HepG2 (cell line): ENCODE results near the gene COASY. TPM values are rescaled to one million over a fixed set of nuclear protein-coding genes. Genes with fewer than 3 reads are reported as not detected.
A peak's percentile ranks its signal among the peaks of the same experiment; 100 is the strongest.

Experiments used
- AGO2 ChIP-seq: fragments of 200-400 bp; formaldehyde crosslinking; optimal IDR thresholded peaks from 2 replicates; pipeline ENCODE3; 2017; ENCODE audit warnings: mild to moderate bottlenecking, low read depth, low read length, moderate library complexity
- CREM ChIP-seq, 2 experiments: sonication (generic) in 1 of 2; formaldehyde crosslinking in 1 of 2; IDR thresholded peaks; 2 replicates each; pipeline versions ENCODE4 v1.4.0 to v1.6.1; 2016 to 2020; ENCODE audit warnings: antibody characterized with exemption in 1 of 2, mild to moderate bottlenecking in 1 of 2, missing genetic modification reagents in 1 of 2
- PRPF4 ChIP-seq: fragments of 200-400 bp; formaldehyde crosslinking; IDR thresholded peaks from 2 replicates; pipeline ENCODE4 v1.6.1; 2016; ENCODE audit warnings: low read length, low read depth; ENCODE audit not compliant: poor library complexity, severe bottlenecking
- ZNF605 ChIP-seq: sonication (generic); formaldehyde crosslinking; IDR thresholded peaks from 2 replicates; pipeline ENCODE4 v1.8.0; 2022; ENCODE audit warnings: mild to moderate bottlenecking, missing genetic modification reagents
- ZNF883 ChIP-seq: sonication (generic); formaldehyde crosslinking; IDR thresholded peaks from 2 replicates; pipeline ENCODE4 v1.5.1; 2020; ENCODE audit warnings: mild to moderate bottlenecking, missing genetic modification reagents; ENCODE audit errors: not compliant biosample characterization
- polyA plus RNA-seq, 8 experiments: library from polyadenylated mRNA; depleted of rRNA in 3 of 8; stranded (reverse) in 7 of 8; unstranded in 1 of 8; fragments of >200 nt; fragmentation: Illumina TruSeq in 4 of 8; extraction: Trizol in 4 of 8; gene quantifications; 2 replicates each; pipeline versions ENCODE4 v1.2.1 to v1.2.3, GENCODE V29; 2011 to 2016; ENCODE audit warnings: low read depth in 4 of 8, missing spikeins in 1 of 8, mixed read lengths in 1 of 8; ENCODE audit not compliant: insufficient read depth in 1 of 8
- total RNA-seq, 5 experiments: library from RNA; depleted of rRNA; stranded (reverse); fragments of >200 nt; fragmentation: Illumina TruSeq; extraction: Trizol; gene quantifications; 2 replicates each; pipeline ENCODE4 v1.2.3, GENCODE V29; 2016; ENCODE audit warnings: low read depth in 1 of 5
- TF ChIP-seq, protein P1 (sequence below): sonication (generic); formaldehyde crosslinking; IDR thresholded peaks from 2 replicates; pipeline ENCODE4 v1.4.0; 2020; ENCODE audit warnings: mild to moderate bottlenecking, missing genetic modification reagents
- TF ChIP-seq, protein P2 (sequence below): sonication (generic); formaldehyde crosslinking; IDR thresholded peaks from 2 replicates; pipeline ENCODE4 v1.5.0; 2020; ENCODE audit warnings: missing genetic modification reagents, mild to moderate bottlenecking, borderline replicate concordance
- TF ChIP-seq, protein P3 (sequence below): sonication (generic); formaldehyde crosslinking; IDR thresholded peaks from 2 replicates; pipeline ENCODE4 v1.5.0; 2020; ENCODE audit warnings: missing genetic modification reagents
- TF ChIP-seq, protein P4 (sequence below): sonication (generic); formaldehyde crosslinking; IDR thresholded peaks from 2 replicates; pipeline ENCODE4 v1.4.0; 2020; ENCODE audit warnings: missing genetic modification reagents

Gene COASY
- total and polyA plus RNA-seq, 2 of the 13 experiments (the other 11 are each of a cell fraction or from before 2014, with no cell fraction given): 90.7 to 125 TPM

DNA sequence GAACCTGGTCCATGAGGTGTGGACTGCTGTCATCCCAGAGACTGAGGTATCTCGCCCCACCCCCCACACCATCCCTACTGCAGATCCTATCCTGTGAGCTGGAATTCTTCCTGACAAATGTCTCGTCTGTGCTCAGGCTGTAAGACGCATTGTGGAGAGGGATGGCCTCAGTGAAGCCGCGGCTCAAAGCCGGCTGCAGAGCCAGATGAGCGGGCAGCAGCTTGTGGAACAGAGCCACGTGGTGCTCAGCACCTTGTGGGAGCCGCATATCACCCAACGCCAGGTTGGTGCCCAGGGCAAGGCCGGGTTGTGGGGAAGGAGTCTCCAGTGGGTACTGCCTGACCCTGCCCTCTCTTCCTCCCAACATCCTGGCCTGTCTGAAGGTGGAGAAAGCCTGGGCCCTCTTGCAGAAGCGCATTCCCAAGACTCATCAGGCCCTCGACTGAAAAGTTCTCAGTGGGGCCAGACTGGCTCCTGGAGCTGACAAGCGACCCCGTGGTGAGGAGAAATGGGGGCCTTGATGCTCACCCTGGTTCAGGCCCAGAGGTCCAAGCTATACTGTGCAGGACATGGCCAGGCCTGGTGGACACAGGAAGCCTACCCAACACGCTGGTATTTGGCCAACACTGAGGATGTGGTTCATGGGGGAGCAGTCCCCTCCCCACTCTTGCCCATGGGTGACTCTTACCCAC lies 3.7 kb downstream of the COASY start (continued):
- TF ChIP-seq CREM (IDR thresholded peaks at IDR 0.05) (no peak), CREM (CRISPR knock-in tag; IDR thresholded peaks at IDR 0.05) (no peak), AGO2 (peak; percentile 78), PRPF4 (no peak), ZNF605 (CRISPR knock-in tag) (0 out of 2 replicates have a peak, but pooled peaks have one; percentile 7), ZNF883 (CRISPR knock-in tag) (peak; percentile 71)
- TF ChIP-seq, protein P1, sequence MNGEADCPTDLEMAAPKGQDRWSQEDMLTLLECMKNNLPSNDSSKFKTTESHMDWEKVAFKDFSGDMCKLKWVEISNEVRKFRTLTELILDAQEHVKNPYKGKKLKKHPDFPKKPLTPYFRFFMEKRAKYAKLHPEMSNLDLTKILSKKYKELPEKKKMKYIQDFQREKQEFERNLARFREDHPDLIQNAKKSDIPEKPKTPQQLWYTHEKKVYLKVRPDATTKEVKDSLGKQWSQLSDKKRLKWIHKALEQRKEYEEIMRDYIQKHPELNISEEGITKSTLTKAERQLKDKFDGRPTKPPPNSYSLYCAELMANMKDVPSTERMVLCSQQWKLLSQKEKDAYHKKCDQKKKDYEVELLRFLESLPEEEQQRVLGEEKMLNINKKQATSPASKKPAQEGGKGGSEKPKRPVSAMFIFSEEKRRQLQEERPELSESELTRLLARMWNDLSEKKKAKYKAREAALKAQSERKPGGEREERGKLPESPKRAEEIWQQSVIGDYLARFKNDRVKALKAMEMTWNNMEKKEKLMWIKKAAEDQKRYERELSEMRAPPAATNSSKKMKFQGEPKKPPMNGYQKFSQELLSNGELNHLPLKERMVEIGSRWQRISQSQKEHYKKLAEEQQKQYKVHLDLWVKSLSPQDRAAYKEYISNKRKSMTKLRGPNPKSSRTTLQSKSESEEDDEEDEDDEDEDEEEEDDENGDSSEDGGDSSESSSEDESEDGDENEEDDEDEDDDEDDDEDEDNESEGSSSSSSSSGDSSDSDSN (CRISPR knock-in tag): 0 out of 2 replicates have a peak, but pooled peaks have one; percentile 7
- TF ChIP-seq, protein P2, sequence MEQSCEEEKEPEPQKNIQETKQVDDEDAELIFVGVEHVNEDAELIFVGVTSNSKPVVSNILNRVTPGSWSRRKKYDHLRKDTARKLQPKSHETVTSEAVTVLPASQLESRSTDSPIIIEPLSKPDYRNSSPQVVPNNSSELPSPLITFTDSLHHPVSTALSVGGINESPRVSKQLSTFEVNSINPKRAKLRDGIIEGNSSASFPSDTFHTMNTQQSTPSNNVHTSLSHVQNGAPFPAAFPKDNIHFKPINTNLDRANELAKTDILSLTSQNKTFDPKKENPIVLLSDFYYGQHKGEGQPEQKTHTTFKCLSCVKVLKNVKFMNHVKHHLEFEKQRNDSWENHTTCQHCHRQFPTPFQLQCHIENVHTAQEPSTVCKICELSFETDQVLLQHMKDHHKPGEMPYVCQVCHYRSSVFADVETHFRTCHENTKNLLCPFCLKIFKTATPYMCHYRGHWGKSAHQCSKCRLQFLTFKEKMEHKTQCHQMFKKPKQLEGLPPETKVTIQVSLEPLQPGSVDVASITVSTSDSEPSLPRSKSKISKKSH (CRISPR knock-in tag): 0 out of 2 replicates have a peak, but pooled peaks have one; percentile 21
- TF ChIP-seq, protein P3, sequence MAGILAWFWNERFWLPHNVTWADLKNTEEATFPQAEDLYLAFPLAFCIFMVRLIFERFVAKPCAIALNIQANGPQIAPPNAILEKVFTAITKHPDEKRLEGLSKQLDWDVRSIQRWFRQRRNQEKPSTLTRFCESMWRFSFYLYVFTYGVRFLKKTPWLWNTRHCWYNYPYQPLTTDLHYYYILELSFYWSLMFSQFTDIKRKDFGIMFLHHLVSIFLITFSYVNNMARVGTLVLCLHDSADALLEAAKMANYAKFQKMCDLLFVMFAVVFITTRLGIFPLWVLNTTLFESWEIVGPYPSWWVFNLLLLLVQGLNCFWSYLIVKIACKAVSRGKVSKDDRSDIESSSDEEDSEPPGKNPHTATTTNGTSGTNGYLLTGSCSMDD (CRISPR knock-in tag): no peak
- TF ChIP-seq, protein P4, sequence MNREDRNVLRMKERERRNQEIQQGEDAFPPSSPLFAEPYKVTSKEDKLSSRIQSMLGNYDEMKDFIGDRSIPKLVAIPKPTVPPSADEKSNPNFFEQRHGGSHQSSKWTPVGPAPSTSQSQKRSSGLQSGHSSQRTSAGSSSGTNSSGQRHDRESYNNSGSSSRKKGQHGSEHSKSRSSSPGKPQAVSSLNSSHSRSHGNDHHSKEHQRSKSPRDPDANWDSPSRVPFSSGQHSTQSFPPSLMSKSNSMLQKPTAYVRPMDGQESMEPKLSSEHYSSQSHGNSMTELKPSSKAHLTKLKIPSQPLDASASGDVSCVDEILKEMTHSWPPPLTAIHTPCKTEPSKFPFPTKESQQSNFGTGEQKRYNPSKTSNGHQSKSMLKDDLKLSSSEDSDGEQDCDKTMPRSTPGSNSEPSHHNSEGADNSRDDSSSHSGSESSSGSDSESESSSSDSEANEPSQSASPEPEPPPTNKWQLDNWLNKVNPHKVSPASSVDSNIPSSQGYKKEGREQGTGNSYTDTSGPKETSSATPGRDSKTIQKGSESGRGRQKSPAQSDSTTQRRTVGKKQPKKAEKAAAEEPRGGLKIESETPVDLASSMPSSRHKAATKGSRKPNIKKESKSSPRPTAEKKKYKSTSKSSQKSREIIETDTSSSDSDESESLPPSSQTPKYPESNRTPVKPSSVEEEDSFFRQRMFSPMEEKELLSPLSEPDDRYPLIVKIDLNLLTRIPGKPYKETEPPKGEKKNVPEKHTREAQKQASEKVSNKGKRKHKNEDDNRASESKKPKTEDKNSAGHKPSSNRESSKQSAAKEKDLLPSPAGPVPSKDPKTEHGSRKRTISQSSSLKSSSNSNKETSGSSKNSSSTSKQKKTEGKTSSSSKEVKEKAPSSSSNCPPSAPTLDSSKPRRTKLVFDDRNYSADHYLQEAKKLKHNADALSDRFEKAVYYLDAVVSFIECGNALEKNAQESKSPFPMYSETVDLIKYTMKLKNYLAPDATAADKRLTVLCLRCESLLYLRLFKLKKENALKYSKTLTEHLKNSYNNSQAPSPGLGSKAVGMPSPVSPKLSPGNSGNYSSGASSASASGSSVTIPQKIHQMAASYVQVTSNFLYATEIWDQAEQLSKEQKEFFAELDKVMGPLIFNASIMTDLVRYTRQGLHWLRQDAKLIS (CRISPR knock-in tag): no peak
- TF ChIP-seq, all 625 proteins: peak for 22
